ENCODE results near the gene DVL1.

DNA sequence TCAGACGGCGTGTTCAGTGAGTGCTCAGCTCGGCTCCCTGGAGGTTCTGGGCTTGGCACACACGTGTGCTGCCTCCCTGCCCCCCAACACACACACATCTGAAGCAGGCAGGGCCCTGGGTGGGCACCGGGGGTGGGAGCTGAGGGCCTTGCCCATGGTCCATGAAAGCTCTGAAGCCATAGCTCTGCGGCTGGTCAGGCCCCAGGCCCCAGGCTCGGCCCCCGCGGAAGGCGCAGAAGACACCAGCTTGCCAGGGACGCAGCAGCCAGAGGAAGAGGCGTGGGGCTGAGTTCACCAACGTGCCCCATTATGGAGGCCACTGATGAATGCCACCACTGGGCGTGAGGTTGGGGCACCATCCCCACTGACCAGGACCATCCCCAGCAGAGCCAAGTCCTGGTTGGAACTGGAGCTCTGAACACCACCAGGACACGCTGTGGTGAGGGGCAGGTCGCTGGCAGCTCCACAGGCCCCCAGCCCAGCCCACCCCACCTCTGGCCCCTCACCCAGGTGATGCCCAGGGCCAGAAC is 21.6 kb upstream of the DVL1 start:
- no peak for TF ChIP-seq EZH2phosphoT487 (IDR thresholded peaks at IDR 0.05; ENCODE audit: insufficient read depth, low read depth)
- TF ChIP-seq EZH2 (IDR thresholded peaks at IDR 0.05; ENCODE audit: insufficient read depth, poor library complexity, severe bottlenecking) = no peak
